RCC 7860 (cell line): ENCODE measurements around the gene MCF2L2.

ENCODE experiments used
- DNase-seq: peaks from one replicate; pipeline ENCODE4 v3.0.0-alpha.2; 2015; ENCODE audit warnings: low spot score
- FAIRE-seq: peaks from 2 replicates; lab custom pipeline; 2012; peaks lifted over from hg19 to GRCh38; lab: Jason Lieb, UNC

The MCF2L2 gene

GRCh38 chr3:183213415-183214276, 214.8 kb downstream of the MCF2L2 start:
- DNase-seq (no peak), FAIRE-seq (no peak)

- FAIRE-seq, result no peak
- DNase-seq, result no peak
These were observed 215.9 kb downstream of the MCF2L2 start for GRCh38 chr3:183212565-183212964.

DNA sequence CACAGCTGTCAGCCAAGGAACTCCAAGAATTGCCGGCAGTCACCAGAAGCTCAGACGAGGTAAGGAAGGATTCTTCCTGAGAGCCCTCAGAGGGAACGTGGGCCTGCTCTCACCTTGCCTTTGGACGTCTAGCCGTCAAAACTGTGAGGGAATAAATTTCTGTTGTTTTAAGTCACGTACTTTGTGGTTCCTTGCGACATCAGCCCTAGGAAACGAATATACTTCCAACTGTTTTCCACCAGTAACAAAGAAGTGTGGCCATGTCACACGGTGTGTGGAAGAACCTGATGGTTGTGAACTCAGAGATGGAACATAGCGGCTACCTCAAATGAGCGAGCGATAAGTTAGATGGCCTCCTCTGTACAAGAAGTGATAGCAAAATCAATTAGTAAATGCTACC, 216.3 kb downstream of the MCF2L2 start:
- no peak for FAIRE-seq

DNA sequence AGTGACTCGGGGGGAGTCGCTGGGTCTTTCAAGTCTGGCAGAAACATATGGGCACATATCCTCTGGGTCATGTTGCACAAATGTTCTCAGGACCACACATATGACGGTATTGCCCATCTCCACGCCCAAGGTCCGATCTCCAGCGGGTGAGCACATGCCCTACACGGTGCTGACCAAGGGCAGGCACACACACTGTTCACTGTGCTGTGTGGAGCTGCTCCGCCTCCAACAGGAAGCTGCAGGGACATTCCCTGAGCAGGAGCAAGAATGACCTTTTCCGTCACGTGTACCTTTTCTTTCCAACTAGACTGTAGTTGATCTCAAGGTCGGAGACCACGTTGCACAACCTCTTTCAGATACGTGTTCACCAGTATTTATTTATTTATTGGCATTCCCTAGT, 217.1 kb downstream of the MCF2L2 start:
- no peak for DNase-seq

More for the DNA sequence above, 216.3 kb downstream of the MCF2L2 start:
- no peak for DNase-seq

GRCh38 chr3:183210862-183211341, 217.5 kb downstream of the MCF2L2 start:
- no peak for FAIRE-seq
- no peak for DNase-seq

More for the DNA sequence above, 217.1 kb downstream of the MCF2L2 start:
- no peak for FAIRE-seq

DNA sequence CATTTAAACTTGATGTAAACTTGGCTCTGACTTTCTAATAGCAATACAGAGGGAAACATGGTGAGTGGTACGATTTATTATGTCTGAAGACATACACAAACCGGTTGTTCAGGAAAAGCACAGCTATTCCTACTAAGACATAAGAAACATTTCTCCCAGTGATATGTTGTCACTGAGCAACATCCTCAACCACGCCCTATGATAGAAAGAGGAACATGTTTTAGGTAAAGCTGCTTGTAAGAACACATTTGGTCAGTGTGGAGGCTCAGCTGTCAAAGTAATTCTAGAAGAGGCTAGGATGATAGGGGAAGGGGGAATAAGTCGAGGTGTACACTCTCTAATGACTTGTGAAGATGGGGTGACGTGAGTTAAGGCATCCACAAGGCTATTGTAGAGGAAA, 218.1 kb downstream of the MCF2L2 start:
- DNase-seq (no peak), FAIRE-seq (no peak)

GRCh38 chr3:183208800-183209199, 219.6 kb downstream of the MCF2L2 start:
- DNase-seq (no peak), FAIRE-seq (no peak)

DNA sequence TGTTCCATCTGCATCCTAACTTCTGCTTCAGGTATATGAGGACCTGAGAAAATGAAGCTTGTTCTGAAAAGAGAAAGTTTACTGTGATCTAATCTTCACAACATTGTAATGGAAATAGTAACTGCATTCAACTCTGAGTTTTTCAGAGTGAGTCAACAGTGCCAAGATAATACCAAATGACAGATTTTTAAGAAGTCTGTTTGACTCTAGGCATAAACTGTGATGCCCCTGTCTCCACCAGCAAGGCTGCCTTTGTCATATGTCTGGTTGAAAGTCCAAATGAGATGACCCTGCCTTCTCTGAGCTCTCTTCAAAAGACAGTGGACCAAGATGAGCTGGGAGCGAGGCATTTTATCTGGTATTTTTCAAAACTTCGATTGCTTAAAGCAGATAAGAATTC, 220.2 kb downstream of the MCF2L2 start:
- no peak for FAIRE-seq
- DNase-seq, result no peak

DNA sequence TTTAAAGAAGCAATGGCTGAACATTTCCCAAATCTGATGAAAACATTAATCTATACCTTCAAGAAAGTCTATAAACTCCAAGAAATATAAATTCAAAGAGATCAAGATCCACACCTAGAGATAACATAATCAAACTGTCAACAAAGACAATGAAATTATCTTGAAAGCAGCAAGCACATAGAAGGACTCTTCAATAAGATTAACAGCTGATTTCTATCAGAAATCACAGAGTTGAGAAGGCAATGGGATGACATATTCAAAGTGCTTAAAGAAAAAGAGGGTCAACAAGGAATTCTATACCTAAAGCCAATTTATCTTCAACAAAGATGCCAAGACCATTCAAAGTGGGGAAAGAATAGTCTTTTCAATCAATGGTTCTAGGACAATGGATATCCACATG, 224.7 kb downstream of the MCF2L2 start:
- no peak for FAIRE-seq

DNA sequence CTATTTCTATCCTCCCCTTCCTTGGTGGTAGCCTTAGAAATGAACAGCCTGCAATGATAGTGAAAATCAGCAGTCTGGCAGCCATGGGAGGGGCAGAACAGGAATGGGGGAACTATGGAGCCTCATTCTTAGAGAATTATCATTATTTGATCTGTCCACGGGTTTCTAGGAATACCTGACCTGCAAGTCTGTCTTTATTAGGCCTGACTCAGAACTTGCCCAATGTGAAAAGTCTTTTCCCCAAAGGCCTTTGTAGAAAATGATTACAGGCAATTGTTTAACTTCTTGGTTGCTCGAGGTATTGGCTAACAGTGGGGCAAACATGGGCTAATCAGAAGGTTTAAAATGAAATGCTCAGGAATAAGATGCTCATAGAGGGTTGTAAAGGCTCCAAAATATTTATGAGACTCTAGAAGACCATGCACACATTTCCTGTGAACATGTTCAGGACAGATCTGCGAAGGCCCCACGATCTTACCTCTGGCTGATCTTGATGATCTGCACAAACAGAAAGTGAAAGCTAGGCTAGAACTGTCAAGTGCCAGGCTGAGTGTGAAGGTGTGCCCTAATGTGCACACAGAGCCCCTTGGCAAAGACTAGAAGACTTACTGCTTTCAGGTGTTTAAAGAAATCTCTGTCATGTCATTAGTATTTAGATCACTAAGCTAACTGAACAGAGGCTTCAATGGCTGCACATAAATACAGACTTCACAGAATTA, 226.3 kb downstream of the MCF2L2 start:
- DNase-seq (no peak), FAIRE-seq (no peak)

More for the DNA sequence above, 224.7 kb downstream of the MCF2L2 start:
- no peak for DNase-seq

DNA sequence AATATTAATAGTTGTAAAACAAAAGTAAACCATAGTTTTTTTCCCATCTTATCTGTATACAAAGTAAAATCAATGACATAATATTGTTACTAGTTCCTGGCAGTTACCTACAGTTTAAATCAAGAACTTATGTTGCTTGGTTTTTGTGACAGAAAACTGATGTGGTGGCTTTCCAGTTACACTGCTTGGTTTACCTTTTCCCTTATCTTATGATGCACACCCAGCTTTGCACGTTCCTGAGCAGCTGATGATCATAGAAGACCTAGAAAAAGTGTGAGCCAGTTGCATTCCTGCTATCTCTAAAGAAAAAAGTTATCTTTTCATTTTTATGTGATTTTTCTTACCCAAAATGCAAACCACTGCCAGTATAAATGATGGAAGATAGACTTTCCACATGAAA, 229.5 kb downstream of the MCF2L2 start:
- FAIRE-seq (no peak), DNase-seq (no peak)

DNA sequence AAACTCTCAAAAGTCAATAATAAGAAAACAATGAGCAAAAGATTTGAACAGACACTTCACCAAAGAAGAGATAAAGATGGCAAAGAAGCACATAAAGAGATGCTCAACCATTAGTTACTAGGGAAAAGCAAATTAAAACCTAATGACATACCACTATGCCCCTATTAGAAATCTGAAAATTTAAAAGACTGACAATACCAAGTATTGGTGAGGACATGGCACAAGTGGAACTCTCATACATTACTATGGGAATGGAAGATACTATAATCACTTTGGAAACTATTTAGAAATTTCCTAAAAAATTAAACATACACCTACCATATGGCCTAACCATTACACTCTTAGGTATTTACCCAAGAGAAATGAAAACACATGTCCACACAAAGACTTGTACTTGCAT, 230.7 kb downstream of the MCF2L2 start:
- DNase-seq, result no peak
- no peak for FAIRE-seq

DNA sequence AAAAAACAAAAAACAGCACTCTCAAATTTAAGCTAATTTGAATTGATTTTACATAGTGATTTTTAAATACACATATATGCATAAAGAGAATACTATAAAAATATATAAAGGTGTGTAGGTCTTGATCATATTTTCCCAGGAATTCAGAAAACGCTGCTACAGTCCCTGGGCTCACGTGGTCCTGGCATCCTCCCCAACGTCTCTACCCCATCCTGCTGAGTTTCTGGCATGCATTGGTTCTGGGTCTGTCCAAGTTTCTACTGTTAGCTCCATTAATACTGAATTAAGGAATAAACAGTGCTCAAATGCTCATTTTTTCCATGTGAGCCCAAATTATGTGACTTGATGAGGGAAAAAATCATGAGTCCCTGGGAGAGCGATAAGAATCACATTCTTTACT, 233.2 kb downstream of the MCF2L2 start:
- no peak for FAIRE-seq
- DNase-seq, result no peak

- FAIRE-seq, result no peak
- DNase-seq, result no peak
These were observed 234.4 kb downstream of the MCF2L2 start for GRCh38 chr3:183193762-183194689.

GRCh38 chr3:183192650-183193300, 235.6 kb downstream of the MCF2L2 start:
- DNase-seq (no peak), FAIRE-seq (no peak)

DNA sequence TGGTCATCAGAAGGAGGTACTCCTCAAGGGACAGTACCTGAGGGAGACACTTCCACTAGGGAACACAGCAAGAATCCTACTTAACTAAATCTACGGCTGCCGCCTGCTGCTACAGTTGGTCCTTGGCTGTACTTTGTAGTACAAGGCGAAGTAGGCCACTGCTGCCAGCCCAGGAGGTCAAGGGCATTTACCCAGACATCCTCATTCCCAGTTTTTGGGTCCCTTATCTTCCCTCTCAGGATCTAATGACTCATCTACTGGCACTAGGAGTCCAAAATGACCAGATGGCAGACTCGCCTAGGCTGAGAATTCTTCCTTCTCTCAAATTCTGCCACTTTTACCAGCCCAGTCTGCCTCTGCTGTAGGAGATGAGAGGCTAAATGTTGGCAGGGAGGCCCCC, 238.8 kb downstream of the MCF2L2 start:
- FAIRE-seq (no peak), DNase-seq (no peak)

DNA sequence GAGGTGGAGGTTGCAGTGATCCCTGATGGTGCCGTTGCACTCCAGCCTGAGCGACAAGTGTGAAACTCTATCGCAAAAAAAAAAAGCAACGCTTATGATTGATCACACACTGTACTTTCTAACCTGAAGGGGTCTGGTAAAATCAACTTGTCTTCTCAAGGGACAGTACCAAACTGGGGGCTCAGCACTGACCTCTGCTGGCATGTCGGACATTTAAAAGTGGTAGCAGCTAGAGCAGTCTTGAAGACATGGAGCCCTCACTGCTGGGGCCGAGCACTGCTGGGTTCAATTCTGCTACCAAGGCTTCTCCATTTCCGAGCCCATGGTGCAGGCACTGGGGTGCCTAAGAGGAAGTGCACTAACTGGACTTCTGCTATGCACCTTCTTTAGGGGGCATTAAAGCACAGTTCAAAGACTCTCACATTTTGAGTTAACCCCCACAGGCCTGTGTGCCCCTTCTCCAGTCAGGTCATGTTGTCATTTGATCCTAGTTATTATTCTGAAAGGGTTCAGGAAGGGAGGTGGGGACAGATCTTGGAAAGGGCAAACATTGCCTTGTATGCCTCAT, 239.4 kb downstream of the MCF2L2 start:
- FAIRE-seq (no peak), DNase-seq (no peak)

DNA sequence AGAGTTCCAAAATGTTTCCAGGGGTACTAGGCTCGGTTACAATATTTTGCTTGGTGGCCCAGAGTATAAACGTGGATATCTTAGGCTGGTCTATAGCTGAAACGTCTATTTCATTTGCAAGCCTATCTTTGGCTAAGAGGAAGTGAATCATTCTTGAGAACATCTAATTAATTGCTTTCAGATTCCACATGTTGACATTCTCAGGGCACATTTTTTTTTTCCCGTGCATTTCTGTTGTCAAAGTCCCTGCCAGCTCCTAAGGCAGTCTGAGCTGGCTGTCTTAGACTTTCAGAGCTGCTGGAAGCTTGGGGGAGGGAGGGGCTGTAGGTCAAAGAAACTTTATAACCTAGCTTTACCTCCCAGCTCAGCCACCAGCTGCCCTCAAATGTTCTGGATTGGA, 242.7 kb downstream of the MCF2L2 start:
- FAIRE-seq (no peak), DNase-seq (no peak)

DNA sequence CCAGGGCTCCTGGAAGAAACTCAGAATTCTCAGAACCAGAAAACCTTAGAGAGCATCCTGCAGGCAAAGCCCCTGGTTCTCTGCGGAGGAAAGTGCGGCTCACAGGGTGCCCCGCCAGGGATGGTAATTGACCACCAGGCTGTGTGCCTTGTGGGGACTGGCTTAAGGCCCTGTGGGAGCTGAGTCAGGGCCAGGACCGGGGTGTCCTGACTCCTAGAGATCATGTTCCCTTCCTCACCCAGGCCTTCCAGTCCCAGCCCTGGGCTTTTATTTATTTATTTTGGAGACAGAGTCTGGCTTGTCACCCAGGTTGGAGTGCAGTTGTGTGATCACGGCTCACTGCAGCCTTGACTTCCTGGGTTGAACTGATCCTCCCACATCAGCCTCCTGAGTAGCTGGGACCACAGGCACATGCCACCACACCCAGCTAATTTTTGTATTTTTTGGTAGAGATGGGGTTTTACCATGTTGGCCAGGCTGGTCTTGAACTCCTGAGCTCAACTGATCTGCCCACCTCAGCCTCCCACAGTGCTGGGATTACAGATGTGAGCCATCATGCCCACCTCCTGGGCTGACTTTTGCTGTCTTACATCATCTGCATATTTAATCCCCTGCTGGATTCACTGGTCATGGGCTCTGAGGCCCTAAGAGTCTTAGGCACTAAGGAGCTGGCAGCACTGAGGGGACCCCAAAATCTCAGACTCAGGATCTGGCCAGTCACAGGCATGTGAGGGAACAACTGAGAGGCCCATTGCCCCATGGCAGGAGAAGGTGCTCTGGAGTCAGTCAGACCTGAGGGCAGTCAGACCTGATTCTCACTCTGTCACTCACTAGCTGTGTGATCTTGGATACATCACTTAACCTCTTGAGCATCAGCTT, 245.4 kb downstream of the MCF2L2 start:
- DNase-seq (no peak), FAIRE-seq (no peak)
